Measurements from ENCODE around the gene PIP4P1.

PIP4P1 gene

GRCh38 chr14:20434701-20435581 is 26.3 kb downstream of the PIP4P1 start:
- DNase-seq, result no peak

- no peak for DNase-seq
Observed at GRCh38 chr14:20429801-20430669, 31.2 kb downstream of the PIP4P1 start.

GRCh38 chr14:20428802-20429201 is 32.4 kb downstream of the PIP4P1 start:
- no peak for DNase-seq

- no peak for DNase-seq
Observed at GRCh38 chr14:20428010-20428365, 33.2 kb downstream of the PIP4P1 start.

GRCh38 chr14:20427231-20428009 is 33.8 kb downstream of the PIP4P1 start:
- no peak for DNase-seq

- DNase-seq, result no peak
Observed at GRCh38 chr14:20424851-20425250, 36.4 kb downstream of the PIP4P1 start.

GRCh38 chr14:20422886-20423285 is 38.3 kb downstream of the PIP4P1 start:
- no peak for DNase-seq

GRCh38 chr14:20421267-20421666 is 40.0 kb downstream of the PIP4P1 start:
- no peak for DNase-seq

GRCh38 chr14:20419419-20419818 is 41.8 kb downstream of the PIP4P1 start:
- DNase-seq, result no peak

- DNase-seq, result no peak
Observed at GRCh38 chr14:20418501-20418909, 42.7 kb downstream of the PIP4P1 start.

GRCh38 chr14:20417250-20418186 is 43.7 kb downstream of the PIP4P1 start:
- peak; percentile 38 for DNase-seq

GRCh38 chr14:20416223-20416622 is 45.0 kb downstream of the PIP4P1 start:
- DNase-seq, result no peak

GRCh38 chr14:20415782-20416206 is 45.4 kb downstream of the PIP4P1 start:
- DNase-seq, result peak; percentile 22

- no peak for DNase-seq
Observed at GRCh38 chr14:20413744-20414082, 47.5 kb downstream of the PIP4P1 start.

GRCh38 chr14:20412876-20413743 is 48.1 kb downstream of the PIP4P1 start, which contains the start of gene TEP1:
TEP1 (minus strand) TSS chr14:20413501; CDS start chr14:20408439, 5,062 bp downstream.
- peak; percentile 65 for DNase-seq

GRCh38 chr14:20412411-20412810 is 48.8 kb downstream of the PIP4P1 start:
- no peak for DNase-seq

- DNase-seq, result no peak
Observed at GRCh38 chr14:20409226-20409625, 52.0 kb downstream of the PIP4P1 start.

All from NCI-H748 treated with DMSO at 0.1 percent for 48 hours (cell line).